Chondrocyte (in vitro differentiated cells): ENCODE results near the gene OLIG3. TPM values are rescaled to one million over a fixed set of nuclear protein-coding genes. Genes with fewer than 3 reads are reported as not detected.

Source experiments
- DNase-seq: peaks from one replicate; pipeline ENCODE4 v3.0.0; 2021; ENCODE audit warnings: mixed read lengths, low spot score
- H3K27ac Mint-ChIP-seq: one replicate; pipeline ENCODE4 v1.8.0; 2021; ENCODE audit warnings: mild to moderate bottlenecking, moderate library complexity, mixed read lengths; ENCODE audit not compliant: unreplicated experiment
- H3K27me3 Mint-ChIP-seq: 2 replicates; pipeline ENCODE4 v1.8.0; 2021; ENCODE audit warnings: low read depth, mixed read lengths
- H3K36me3 Mint-ChIP-seq: 2 replicates; pipeline ENCODE4 v1.8.0; 2021; ENCODE audit warnings: low read depth, mixed read lengths
- H3K4me1 Mint-ChIP-seq: 2 replicates; pipeline ENCODE4 v1.8.0; 2021; ENCODE audit warnings: low read depth, mild to moderate bottlenecking, mixed read lengths
- H3K4me3 Mint-ChIP-seq: one replicate; pipeline ENCODE4 v1.8.0; 2021; ENCODE audit warnings: mild to moderate bottlenecking, moderate library complexity, mixed read lengths; ENCODE audit not compliant: unreplicated experiment
- H3K9me3 Mint-ChIP-seq: 2 replicates; pipeline ENCODE4 v1.8.0; 2021; ENCODE audit warnings: low read depth, mixed read lengths
- CTCF ChIP-seq: fragments of 200-600 bp; sonication (generic); IDR thresholded peaks from 2 replicates; pipeline ENCODE4 v1.5.0; 2021; ENCODE audit warnings: antibody characterized with exemption, mild to moderate bottlenecking, moderate library complexity
- total RNA-seq: library from RNA; stranded (reverse); gene quantifications from 3 replicates; pipeline ENCODE4 v1.2.1, GENCODE V29; 2021

The OLIG3 gene
- total RNA-seq, 1 donor from 2014 or later, result not detected

GRCh38 chr6:137531376-137532092 is 37.3 kb upstream of the OLIG3 start:
- H3K4me3 Mint-ChIP-seq, result no peak overlapping the region
- TF ChIP-seq CTCF, result no peak
- no peak for DNase-seq
- no peak overlapping the region for H3K27ac Mint-ChIP-seq
- peaks cover 4% of the 10 kb centered on the region for H3K9me3 Mint-ChIP-seq
- H3K27me3 Mint-ChIP-seq, result peaks cover 27% of the 10 kb centered on the region
- no peaks in the 10 kb centered on the region for H3K36me3 Mint-ChIP-seq
- H3K4me1 Mint-ChIP-seq, result no peaks in the 10 kb centered on the region

GRCh38 chr6:137530404-137530803 is 36.2 kb upstream of the OLIG3 start:
- no peaks in the 10 kb centered on the region for H3K4me1 Mint-ChIP-seq
- H3K27me3 Mint-ChIP-seq, result peaks cover 27% of the 10 kb centered on the region
- peaks cover 13% of the 10 kb centered on the region for H3K9me3 Mint-ChIP-seq
- TF ChIP-seq CTCF, result no peak
- DNase-seq, result no peak
- no peak overlapping the region for H3K4me3 Mint-ChIP-seq
- H3K27ac Mint-ChIP-seq, result no peak overlapping the region
- no peaks in the 10 kb centered on the region for H3K36me3 Mint-ChIP-seq

GRCh38 chr6:137522831-137523230 is 28.6 kb upstream of the OLIG3 start:
- Mint-ChIP-seq H3K4me1 (no peaks in the 10 kb centered on the region), H3K36me3 (no peaks in the 10 kb centered on the region), H3K9me3 (peaks cover 13% of the 10 kb centered on the region), H3K4me3 (no peak overlapping the region), H3K27me3 (peaks cover 27% of the 10 kb centered on the region), H3K27ac (no peak overlapping the region)
- DNase-seq, result no peak
- no peak for TF ChIP-seq CTCF

GRCh38 chr6:137522198-137522798 is 28.1 kb upstream of the OLIG3 start:
- TF ChIP-seq CTCF, result no peak
- Mint-ChIP-seq H3K27me3 (peaks cover 33% of the 10 kb centered on the region), H3K27ac (no peak overlapping the region), H3K9me3 (peaks cover 13% of the 10 kb centered on the region), H3K4me3 (no peak overlapping the region), H3K36me3 (no peaks in the 10 kb centered on the region), H3K4me1 (no peaks in the 10 kb centered on the region)
- DNase-seq, result no peak

GRCh38 chr6:137520520-137520919 is 26.3 kb upstream of the OLIG3 start:
- Mint-ChIP-seq H3K27ac (no peak overlapping the region), H3K9me3 (no peaks in the 10 kb centered on the region), H3K36me3 (no peaks in the 10 kb centered on the region), H3K27me3 (peaks cover 47% of the 10 kb centered on the region), H3K4me3 (no peak overlapping the region), H3K4me1 (no peaks in the 10 kb centered on the region)
- TF ChIP-seq CTCF, result no peak
- DNase-seq, result no peak
